Spleen (tissue), 7 donors: ENCODE measurements around the gene IGSF21.

Source experiments
- POLR2A ChIP-seq, 3 donors: fragments of 450-650 bp; IDR thresholded peaks; one replicate each; pipeline ENCODE4 v1.5.1; 2017; ENCODE audit warnings: antibody characterized with exemption in 3 of 3, mild to moderate bottlenecking in 1 of 3
- TF ChIP-seq, protein P1 (sequence below), 11 experiments: fragments of 200-600 bp in 7 of 11; fragments of 450-650 bp in 4 of 11; sonication (generic) in 4 of 11; IDR thresholded peaks in 8 of 11; conservative IDR thresholded peaks in 3 of 11; 1 replicate in 7 of 11; 2 replicates in 4 of 11; pipeline versions ENCODE4 v1.4.0 to v1.8.0; 2016 to 2021; ENCODE audit warnings: antibody characterized with exemption in 11 of 11, inconsistent platforms in 4 of 11, mild to moderate bottlenecking in 1 of 11
- donor health status: DM: no; HTN: no; CAD: no; lungs with moderate emphysema.
- donor health status: DM: no; HTN: no; CAD: no.
- donor health status: DM: no; HTN: no; CAD: no.

DNA sequence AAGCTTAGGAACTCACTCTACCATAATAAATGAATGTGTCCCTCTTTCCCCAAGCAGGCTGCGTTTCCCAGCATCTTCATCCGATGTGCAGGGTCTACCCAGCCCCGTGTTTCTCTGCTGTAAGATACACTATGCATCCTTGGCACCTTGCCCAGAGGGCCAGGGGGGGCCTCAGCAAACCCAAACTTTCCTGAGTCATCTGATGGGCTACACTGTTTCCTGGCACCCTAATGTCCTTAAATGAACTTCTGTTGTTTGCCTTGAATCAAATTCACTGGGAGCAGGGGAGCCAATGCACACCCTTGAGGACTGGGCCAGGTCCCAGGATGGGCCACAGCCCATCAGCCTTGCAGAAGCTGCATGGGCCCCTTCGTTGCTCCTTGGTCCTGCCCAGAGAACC, 145.5 kb downstream of the IGSF21 start:
- no peak for TF ChIP-seq POLR2A (IDR thresholded peaks at IDR 0.05)
- TF ChIP-seq, protein P1, sequence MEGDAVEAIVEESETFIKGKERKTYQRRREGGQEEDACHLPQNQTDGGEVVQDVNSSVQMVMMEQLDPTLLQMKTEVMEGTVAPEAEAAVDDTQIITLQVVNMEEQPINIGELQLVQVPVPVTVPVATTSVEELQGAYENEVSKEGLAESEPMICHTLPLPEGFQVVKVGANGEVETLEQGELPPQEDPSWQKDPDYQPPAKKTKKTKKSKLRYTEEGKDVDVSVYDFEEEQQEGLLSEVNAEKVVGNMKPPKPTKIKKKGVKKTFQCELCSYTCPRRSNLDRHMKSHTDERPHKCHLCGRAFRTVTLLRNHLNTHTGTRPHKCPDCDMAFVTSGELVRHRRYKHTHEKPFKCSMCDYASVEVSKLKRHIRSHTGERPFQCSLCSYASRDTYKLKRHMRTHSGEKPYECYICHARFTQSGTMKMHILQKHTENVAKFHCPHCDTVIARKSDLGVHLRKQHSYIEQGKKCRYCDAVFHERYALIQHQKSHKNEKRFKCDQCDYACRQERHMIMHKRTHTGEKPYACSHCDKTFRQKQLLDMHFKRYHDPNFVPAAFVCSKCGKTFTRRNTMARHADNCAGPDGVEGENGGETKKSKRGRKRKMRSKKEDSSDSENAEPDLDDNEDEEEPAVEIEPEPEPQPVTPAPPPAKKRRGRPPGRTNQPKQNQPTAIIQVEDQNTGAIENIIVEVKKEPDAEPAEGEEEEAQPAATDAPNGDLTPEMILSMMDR (IDR thresholded peaks at IDR 0.05 in 8 of 11, conservative IDR thresholded peaks at IDR 0.05 in 3 of 11) = no peak
